Left renal cortex interstitium (tissue), 4 donors: ENCODE data around the gene IGF1R. TPM values are rescaled to one million over a fixed set of nuclear protein-coding genes. Genes with fewer than 3 reads are reported as not detected.

Experiments used
- DNase-seq, 4 donors: peaks; one replicate each; pipeline ENCODE4 v3.0.0-alpha.2; 2013; ENCODE audit warnings: low read depth in 4 of 4, low spot score in 2 of 4, missing footprints in 1 of 4
- polyA plus RNA-seq, 4 donors: library from polyadenylated mRNA; unstranded; fragments of 120-200 nt; gene quantifications; one replicate each; pipeline ENCODE4 v1.2.1, GENCODE V29; 2013; ENCODE audit not compliant: insufficient read length in 4 of 4

IGF1R gene
- polyA plus RNA-seq, 4 donors: 38.3 to 61.2 (median 50.7) TPM

DNA sequence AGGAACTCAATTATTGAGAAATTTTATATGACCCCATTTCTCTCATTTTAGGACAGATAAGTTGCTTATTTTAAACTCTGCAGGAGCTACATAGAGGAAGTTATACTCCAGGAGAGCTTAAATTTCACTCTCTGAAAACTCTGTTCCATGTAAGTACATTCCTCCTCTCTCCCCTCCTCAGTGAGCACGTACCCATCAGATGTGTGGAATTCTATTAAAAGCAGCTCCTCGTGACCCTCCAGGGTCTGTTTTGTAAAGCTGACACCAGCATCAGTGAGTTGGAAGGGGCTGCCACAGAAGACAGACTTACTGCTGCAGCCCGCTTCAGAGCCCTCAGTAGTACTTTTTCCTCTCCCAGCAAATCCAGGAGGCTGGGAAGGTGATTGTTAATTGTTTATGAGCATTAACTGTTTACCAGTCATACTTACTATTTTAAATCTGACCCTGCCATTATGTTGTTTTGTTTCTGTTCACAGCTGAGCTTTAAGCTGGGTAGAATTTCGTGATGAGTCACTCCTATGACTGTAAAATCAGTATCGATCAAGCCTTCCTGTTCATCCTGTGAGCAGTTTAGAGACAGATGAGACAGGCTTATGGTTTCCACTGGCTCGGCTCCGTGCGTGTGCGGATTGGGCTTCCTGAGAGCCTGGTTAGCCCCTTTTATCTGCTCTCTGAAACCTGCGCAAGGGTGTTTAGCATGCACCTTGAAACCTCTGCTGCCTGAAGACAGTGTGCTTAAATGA, 20.4 kb downstream of the IGF1R start:
- no peak for DNase-seq

DNA sequence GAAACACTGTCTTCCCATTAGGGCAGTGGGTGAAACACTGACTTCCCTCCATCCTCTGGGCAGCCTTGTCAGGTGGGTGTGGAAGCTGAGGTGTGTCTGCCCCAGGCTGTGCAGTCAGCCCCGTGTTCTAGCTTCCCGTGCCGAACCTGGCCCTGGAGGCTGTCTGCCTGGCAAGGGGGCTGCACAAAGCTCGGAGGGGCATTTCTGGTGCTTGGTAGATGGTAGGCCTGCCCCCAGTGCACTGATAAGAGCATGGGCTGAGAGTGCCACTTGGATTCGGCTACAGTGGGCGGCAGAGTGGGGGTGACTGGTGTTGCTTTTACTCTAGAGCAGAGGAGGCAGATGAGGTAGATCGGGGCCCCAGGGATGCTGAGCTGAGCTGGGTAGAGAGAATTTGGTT, 21.3 kb downstream of the IGF1R start:
- no peak for DNase-seq

DNA sequence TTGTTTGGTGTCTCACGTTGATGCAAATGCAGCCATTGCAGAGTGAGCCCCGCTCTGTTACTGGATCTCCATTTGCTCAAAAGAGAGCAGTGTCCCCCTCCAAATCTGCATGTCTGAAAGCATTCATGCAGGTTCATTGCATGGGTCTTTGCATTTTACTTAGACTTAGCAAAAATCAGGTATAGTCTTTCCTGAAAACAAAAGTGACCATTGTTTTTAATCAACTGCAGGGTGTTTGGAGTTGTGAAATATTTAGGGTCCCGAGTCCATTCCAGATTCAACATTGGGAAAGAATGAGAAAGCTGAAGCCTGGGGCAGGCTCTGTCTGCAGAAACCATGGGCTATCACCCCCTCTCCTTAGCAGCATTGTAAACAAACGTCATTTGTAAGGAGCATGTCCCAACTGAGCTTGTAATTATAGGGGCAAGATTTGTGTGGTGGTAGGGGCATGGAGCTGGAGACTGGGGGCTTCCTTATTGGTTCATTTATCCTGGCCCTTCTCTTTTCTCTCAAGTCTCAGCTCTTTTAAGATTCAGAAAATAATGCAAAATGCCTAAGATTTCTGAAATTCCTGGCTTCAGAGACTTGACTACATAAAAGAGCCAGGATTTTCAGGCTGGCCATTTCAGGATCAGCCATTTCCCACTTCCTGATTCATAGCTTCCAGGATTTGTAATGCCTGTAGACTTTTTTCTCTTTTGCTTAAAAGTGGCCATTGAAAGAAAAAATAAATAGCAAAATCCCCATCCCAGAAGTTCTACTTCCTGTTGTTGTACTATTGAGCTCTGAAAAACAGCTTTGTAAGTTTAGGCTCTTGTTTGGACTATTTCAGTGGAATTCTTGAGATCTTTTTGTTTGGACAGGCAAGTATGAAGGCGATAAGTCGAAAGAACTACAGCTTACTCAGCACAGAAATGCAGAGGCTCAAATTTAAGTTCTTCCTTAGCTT, 23.0 kb downstream of the IGF1R start:
- DNase-seq: no peak

DNA sequence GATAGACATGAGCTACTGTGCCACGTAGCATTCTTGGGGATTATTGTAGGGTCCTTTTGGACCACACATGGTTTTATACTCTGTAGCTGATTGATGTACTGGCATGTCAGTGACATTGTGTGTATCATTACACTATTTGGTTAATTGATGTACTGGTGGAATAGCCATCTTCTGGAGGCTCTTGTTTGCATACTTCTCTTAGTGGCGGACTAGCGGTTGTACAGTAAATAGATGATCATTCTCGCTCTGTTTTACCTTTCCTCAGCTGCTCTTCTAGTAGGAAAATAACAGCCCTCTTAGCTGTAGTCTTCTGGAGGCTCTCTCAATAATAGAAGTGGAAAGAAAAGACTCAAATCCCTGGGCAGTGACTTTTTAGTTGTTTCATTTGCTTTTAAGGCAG, 24.8 kb downstream of the IGF1R start:
- DNase-seq: no peak

DNA sequence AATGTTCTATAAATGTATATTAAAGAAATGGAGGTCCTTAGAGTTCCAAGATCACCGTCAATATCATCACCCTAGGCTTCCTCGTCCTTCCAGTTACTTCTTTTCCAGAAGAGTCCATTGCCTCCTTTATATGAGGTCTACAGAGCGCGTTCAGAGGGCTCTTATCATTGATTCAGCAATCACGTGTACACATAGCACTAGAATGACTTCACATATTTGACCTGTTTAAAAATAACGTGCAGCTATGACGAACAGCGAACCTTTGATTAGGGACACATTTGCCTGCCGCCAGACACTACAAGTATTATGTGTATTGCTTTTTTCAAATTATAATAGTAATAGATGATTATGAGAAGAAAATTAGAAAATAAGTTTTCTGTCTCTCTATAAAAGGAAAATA, 26.0 kb downstream of the IGF1R start:
- no peak for DNase-seq

DNA sequence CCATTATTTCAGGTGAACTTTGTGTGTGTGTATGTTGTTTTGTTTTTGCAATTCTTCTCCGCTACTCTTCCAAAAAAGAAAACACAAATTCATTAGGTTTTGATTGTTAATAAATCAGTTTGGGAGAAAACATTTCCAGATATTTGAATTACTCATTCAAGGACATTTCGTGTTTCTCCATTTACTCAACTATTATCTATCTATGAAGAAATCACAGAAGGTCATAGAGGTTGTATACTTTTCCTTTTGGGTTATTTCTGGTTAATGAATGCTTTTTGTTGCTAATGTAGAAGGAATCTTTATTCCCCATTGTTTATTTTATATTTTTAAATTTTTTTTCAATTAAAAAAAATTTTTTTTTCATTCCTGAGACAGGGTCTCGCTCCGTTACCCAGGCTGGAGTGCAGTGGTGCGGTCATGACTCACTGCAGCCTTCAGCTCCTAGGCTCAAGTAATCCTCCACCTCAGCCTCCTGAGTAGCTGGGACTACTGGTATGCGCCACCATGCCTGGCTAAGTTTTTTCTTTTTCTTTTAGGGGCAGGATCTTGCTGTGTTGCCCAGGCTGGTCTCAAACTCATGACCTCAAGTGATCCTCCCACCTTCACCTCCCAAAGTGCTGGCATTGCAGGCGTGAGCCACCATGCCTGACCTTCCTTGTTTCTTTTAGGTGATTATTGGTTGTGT, 28.4 kb downstream of the IGF1R start:
- no peak for DNase-seq

DNA sequence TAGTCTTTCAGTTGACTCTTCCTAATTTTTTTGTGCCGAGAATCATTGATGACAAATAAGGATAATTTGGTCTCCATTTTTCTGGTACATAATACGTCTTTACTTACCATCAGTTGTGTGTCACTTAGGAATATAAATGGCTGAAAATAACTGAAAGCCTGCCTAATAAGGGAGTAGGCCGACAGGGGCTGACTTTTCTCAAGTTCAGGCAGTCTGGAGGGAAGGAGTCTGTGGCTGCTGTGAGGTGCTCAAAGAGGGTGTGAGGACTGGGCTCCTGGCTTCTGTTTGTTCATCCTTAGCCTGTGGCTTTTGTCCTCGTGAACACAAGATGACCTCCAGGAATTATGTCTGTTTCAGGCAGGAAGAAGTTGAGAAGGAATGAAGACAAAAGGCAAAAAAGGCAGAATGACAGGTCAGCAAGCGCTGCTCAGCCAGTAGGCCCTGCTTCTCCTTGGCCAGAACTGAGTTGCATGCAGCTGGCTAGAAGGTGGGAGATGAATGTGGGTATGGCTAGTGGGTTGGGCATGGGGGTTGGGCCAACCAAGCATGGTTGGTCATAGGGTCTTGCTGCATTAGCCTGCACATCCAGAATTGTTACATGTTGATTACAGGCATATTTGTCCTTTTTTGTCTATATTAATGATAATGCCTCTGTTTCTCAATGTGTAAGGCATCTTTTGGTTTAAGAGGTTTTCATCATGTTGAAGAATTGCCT, 29.2 kb downstream of the IGF1R start:
- DNase-seq: no peak

DNA sequence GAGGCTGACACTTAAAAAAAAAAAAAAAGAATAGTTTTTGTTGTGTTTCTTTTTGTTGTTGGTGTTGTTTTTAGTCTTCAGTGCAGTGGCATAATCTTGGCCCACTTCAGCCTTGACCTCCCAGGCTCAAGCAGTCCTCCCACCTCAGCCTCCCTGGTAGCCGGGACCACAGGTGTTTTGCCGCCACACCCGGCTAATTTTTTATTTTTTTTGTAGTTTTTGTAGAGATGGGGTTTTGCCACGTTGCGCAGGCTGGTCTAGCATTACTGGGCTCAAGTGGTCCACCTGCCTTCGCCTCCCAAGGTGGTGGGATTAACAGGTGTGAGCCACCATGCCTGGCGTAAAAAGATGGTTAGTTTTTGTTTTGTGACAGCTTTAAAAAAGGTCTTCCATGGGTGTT, 30.1 kb downstream of the IGF1R start:
- DNase-seq: no peak

DNA sequence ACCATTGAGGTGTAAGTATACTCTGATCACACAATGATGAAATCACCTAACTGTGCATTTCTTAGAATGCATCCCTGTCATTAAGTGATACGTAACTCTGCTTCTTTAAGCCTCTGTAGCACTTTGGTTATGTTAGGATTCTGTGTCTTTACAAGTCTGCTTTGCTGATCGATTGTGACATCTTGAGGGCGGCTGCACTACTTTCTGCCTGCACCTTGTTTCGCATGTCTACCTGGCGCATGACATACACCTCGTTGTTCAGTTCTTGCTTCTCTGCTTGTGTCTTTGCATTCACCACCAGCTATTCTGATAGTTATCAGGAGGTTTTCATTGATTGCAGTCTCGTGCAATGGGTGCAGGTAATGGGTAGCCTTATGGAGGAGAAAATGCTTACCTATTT, 32.7 kb downstream of the IGF1R start:
- no peak for DNase-seq

DNA sequence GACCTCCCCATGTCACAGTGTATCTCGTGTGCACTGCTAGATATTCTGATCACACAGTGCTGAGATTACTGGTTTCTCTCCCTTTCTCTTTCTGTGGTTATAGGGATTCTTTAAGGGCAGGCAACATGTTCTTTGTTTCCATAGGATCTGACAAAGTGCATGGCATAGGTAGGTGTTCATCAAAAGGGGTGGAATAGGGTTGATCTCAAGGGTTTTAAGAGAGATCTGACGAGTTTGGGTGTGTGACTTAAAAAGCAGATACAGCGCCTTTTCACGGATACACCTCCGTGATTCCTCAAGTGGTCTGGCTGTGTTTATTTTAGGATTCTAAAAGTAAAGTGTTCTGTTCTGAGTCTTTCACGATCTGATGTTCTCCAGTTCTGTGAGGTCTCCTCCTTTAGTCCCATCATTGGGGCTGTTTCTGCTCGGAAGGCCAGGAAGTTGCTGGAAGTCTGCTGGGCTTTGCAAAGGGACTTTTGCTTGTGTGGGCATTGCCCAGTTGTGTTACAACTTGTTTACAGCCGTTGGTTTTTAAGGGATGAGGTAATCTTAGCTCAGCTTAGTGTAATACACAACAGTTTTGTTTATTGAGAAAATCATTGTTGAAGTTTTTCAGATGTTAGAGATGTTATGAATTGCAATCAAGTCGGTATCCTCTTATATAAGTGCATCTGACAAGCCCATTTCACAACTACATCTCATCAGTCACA, 34.8 kb downstream of the IGF1R start:
- no peak for DNase-seq

DNA sequence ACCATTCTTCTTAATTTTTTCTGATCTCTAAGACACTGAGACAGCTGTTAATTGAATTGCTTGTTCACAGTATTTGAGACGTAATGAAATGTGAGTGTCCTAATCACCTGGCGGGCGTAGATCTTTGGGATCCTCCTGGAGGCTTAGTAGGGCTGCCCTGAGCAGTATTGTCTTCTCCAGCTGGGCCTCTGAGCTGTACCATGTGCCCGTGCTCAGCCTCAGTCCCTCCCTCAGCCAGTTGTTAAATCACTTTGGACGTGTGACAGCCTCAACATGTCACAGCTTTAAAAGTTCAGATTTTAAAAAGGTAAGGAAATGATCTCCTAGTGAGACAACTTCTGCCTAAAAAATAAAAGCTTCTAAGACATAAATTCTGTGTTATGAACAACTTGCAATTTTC, 35.5 kb downstream of the IGF1R start:
- no peak for DNase-seq

DNA sequence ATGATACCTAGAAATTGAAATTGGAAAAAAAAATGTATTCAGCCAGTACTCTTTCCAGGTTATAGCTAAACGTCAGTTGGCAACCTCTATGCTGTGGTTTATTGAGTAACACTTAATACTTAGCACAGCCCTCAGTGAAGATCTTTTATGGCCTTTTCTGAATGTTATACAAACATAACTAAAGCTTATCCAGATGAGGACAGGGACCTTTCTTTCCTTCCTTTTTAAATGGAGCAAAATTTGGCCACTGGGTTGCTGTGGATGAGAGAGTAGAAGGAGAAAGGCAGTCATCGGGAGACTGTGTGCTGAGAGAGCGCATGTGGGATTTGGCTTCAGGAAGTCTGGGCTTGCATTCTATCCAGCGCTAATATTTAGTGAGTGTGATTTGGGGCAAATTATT, 36.1 kb downstream of the IGF1R start:
- no peak for DNase-seq

DNA sequence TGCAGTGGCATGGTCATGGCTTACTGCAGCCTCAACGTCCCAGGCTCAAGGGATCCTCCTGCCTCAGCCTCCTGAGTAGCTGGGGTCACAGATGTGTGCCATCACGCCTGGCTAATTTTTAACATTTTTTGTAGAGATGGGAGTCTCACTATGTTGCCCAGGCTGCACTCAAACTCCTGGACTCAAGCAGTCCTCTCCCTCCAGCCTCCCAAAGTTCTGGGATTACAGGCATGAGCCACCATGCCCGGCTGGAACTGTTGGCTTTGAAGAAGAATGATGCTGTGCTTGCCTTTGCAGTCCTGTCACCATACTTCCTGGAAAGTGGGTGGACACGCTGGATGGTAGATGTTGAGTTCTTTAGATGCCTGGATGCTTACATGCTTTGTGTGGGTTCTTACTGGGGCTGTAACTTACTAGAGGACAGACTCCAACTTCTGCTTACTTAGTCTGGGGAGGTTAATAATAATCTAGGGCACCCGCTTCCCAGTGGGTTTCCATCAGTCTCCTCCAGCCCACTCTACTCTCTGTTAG, 36.7 kb downstream of the IGF1R start:
- DNase-seq: no peak

DNA sequence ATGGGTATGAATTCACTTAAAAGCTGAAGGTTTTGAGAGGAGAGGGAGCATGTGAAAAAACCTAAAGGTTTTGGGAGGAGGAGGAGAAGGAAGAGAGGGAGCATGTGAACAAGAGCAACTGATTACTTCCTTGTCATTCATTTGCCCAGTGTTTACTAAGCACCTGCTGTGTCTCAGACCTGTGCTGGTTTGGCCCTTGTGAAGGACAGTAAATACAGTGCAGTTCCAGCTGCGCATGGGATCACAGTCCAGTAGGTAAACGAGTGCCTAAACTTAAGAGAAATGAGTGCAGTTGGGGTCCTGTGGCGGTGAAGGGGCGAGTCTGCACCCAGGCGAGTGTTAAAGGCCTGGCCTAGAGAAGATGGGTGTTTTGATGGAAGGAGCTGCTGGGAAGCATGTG, 38.6 kb downstream of the IGF1R start:
- DNase-seq: no peak

DNA sequence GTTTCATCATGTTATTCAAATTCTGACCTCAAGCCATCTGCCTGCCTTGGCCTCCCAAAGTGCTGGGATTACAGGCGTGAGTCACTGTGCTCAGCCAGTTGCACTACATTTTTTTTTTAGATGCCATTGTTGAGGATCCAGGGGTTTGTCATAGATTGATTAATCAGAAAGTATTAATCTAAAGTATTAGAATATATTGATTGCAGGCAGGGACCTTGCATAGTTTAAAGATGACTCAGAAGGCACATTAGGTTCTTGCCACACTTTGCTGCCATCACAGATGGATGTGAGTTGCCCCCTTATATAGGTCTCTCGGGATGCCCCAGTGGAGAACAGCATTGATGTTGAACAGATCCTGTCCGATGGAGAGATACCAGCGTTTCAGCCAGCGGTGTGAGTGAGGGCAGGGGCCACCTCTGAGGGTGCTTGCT, 41.1 kb downstream of the IGF1R start:
- no peak for DNase-seq

DNA sequence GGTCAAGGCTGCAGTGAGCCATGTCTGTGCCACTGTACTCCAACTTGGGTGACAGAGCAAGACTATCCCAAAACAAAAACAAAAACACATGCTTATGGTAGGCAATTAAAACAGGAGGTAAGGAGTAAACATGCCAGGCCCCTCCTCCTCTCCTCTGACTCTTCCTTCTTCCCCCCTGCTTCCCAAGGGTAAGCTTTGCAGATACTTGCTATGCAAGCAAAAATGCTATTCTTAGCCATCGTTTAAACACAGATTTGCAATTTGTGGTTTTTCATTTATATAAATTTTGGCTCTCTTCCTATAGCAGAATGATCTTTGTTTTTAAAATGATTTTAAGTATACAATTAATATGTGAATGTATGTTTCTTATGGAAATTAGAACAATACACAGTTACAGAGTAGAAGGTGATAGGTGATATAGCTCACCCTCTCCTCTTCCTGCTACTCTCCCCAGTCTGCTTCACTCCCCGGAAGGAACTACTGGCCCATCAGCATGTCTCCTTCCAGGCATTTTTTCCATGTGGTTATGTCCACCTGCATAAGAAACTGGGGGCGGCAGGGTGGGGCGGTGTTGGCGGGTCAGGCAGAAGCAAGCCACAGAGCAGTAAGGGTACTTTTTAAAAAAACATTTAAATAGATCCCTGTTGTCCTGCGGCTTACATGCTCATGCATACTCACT, 42.1 kb downstream of the IGF1R start:
- DNase-seq: no peak

DNA sequence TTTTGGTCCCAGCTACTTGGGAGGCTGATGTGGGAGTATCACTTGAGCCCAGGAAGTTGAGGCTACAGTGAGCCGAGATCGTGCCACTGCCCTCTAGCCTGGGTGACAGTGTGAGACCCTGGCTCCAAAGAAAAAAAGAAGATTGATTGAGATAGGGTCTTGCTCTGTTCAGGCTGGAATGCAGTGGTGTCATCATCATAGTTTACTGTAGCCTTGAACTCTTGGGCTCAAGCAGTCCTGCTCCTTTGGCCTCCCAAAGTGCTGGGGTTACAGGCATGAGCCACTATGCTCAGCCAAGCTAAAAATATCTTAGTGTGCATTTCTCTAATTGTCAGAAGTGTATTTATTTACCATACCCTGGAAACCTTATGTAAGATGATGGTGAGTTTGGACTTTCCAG, 43.9 kb downstream of the IGF1R start:
- no peak for DNase-seq

DNA sequence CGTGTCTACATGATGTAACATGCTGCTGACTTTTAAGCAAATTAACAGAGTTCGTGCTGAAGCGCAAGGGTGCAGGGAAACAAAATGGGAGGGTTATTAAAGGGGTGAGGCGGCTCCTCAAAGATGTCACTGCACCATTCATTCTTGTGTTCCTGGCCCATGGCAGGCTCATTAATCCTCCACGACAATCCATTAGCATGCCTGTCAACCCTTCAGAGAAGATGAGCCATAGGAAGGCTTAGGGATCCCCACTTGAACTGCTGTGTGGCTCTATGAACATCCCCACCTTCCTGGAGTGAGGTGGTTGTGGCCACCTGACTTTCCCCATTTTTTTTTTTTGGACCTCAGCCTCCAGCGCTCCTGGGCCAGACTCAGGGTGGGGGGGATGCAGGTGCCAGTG, 45.8 kb downstream of the IGF1R start:
- no peak for DNase-seq

DNA sequence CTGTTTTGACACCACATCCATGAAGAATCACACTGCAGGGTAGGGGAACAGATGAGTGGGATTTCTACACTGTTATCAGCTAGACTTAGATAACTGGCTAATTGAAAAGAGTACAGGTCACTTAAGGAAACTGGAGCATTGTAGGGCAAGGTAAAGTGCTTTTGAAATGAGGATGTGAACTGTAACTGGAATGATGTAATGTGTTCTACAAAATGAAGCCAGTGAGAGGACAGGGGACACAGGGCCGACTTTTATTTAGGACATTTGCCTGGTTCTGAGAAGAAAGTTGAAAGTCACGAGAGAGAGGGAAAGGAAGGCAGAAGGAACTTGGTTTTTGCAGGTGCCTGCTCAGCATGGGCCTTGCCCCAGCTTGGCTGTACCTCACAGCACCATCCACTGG, 50.5 kb downstream of the IGF1R start:
- DNase-seq: no peak
